Right cardiac atrium (tissue), 5 donors: ENCODE data around the gene TBC1D17. TPM values are rescaled to one million over a fixed set of nuclear protein-coding genes. Genes with fewer than 3 reads are reported as not detected.

Experiments
- ATAC-seq, 2 donors: fragments of 200-7000 bp; cut with Tn5 transposase; one replicate each; pipeline versions ENCODE4 v1.8.0 to v1.9.1; 2020; ENCODE audit warnings: moderate library complexity in 2 of 2, mild to moderate bottlenecking in 1 of 2
- DNase-seq, 3 donors: peaks; one replicate each; pipeline ENCODE4 v3.0.0-alpha.2; 2020
- H3K27ac ChIP-seq: one replicate; pipeline ENCODE4 v1.5.1; 2013; ENCODE audit warnings: mild to moderate bottlenecking, low read length, control low read depth, moderate library complexity
- H3K27me3 ChIP-seq: one replicate; pipeline ENCODE4 v1.6.1; 2013; ENCODE audit not compliant: control insufficient read depth, insufficient read depth
- H3K4me1 ChIP-seq: one replicate; pipeline ENCODE4 v1.6.1; 2013; ENCODE audit warnings: low read length; ENCODE audit not compliant: control insufficient read depth, insufficient read depth
- H3K4me3 ChIP-seq: one replicate; pipeline ENCODE4 v1.5.1; 2013; ENCODE audit warnings: low read length, control low read depth
- H3K9me3 ChIP-seq: one replicate; pipeline ENCODE4 v1.6.1; 2013; ENCODE audit warnings: low read length; ENCODE audit not compliant: control insufficient read depth
- WGBS: extraction: QIAGEN DNeasy Blood & Tissue Kit; methylation state at CpG from one replicate; pipeline ENCODE4 v1.1.7; 2013; 5-methylcytosine and 5-hydroxymethylcytosine counted together
- intact Hi-C, 4 donors: fragments of 100-400 bp; cut with DNase I; formaldehyde crosslinking; loops; one replicate each; pipeline versions ENCODE4 v1.11.0 to v1.14.0; 2022 to 2023
- microRNA-seq, 2 donors: library from miRNA; unstranded; fragments of <30 nt; microRNA quantifications; one replicate each; pipeline ENCODE4 v1.2.0, GENCODE V29; 2020 to 2021
- polyA plus RNA-seq: library from polyadenylated mRNA; stranded (reverse); fragments of 200-250 nt; gene quantifications from one replicate; pipeline ENCODE4 v1.2.3, GENCODE V29; 2013
- total RNA-seq, 4 donors: library from RNA; stranded (reverse); fragmentation: NEBNext Ultra II Directional; extraction: Animal tissue kit (Norgen Biotek cat#: 25700); gene quantifications; one replicate each; pipeline ENCODE4 v1.2.1, GENCODE V29; 2021
- donor health status: healthy with polysubstance abuse.
- donor health status: DM: no; HTN: yes; CAD: no.
- donor health status: DM: no; HTN: no; CAD: no.
- donor health status: DM: no; HTN: yes; CAD: no; lungs with severe emphysema.
- donor health status: DM: yes; HTN: yes; CAD: no.

TBC1D17 gene
- total and polyA plus RNA-seq, 5 donors = 35.6 to 45.7 (median 39.5) TPM

GRCh38 chr19:49933643-49934042 is 56.1 kb downstream of the TBC1D17 start:
- WGBS = 90% methylated on average over 8 of the region's 8 CpGs
- H3K4me1 ChIP-seq = no peaks in the 10 kb centered on the region
- intact Hi-C loops = no loop called here
- ATAC-seq (no peak), DNase-seq (no peak)
- no peaks in the 10 kb centered on the region for H3K9me3 ChIP-seq
- H3K4me3 ChIP-seq = no peak overlapping the region
- H3K27me3 ChIP-seq = no peaks in the 10 kb centered on the region
- no peak overlapping the region for H3K27ac ChIP-seq

- WGBS = 72% methylated on average over 5 of the region's 5 CpGs
- no peak overlapping the region for H3K27ac ChIP-seq
- no peak for ATAC-seq
- no peaks in the 10 kb centered on the region for H3K27me3 ChIP-seq
- intact Hi-C loops = loop anchor here in 2 of 4 donors (5.0 kb wide), 1 partner anchor 46 kb away; no protein-coding TSS in a partner anchor
- H3K4me1 ChIP-seq = no peaks in the 10 kb centered on the region
- no peak overlapping the region for H3K4me3 ChIP-seq
- no peaks in the 10 kb centered on the region for H3K9me3 ChIP-seq
- no peak for DNase-seq
These were observed 59.0 kb downstream of the TBC1D17 start for GRCh38 chr19:49936549-49936948.

GRCh38 chr19:49937750-49938381 is 60.4 kb downstream of the TBC1D17 start:
- Histone ChIP-seq H3K4me1 (no peaks in the 10 kb centered on the region), H3K9me3 (no peaks in the 10 kb centered on the region), H3K27ac (no peak overlapping the region), H3K27me3 (no peaks in the 10 kb centered on the region), H3K4me3 (no peak overlapping the region)
- ATAC-seq = peak; percentile 85 to 87
- DNase-seq = peak; percentile 78 to 91 (median 89)
- WGBS = 19% methylated on average over 35 of the region's 35 CpGs
- intact Hi-C loops = loop anchor here (1.0 to 5.0 kb wide), 3 partner anchors 44 to 45 kb away; no protein-coding TSS in a partner anchor

Small RNA genes within 50 kb of the gene (microRNA-seq; reads per million reads assigned to microRNA genes)
- gene MIR4749 (0 to 0.42 reads per million in 2 donors), gene MIR4750 (0 reads per million in 2 donors), gene MIR6800 (0 to 0.42 reads per million in 2 donors)

Other genes starting within 250 kb of the TBC1D17 start
- gene RRAS, start 237.6 kb upstream of the TBC1D17 start, total RNA-seq = 100 to 1,000 TPM in 1 of 4 donors, 10 to 100 TPM in 3; 76.7 to 106 (median 85.3) TPM
- gene RRAS, start 237.6 kb upstream of the TBC1D17 start, polyA plus RNA-seq = 153 TPM
- 10 to 100 TPM; 41.8 to 52.7 (median 42.3) TPM for gene SCAF1, start 235.5 kb upstream of the TBC1D17 start, total RNA-seq
- 23.3 TPM for gene SCAF1, start 235.5 kb upstream of the TBC1D17 start, polyA plus RNA-seq
- gene IRF3, start 211.8 kb upstream of the TBC1D17 start, total RNA-seq = 10 to 100 TPM; 34.1 to 58.0 (median 40.7) TPM
- gene IRF3, start 211.8 kb upstream of the TBC1D17 start, polyA plus RNA-seq = 39.6 TPM
- 10 to 100 TPM in 3 of 4 donors, 1 to 10 TPM in 1; 8.6 to 14.0 (median 12.4) TPM for gene BCL2L12, start 211.8 kb upstream of the TBC1D17 start, total RNA-seq
- 15.1 TPM for gene BCL2L12, start 211.8 kb upstream of the TBC1D17 start, polyA plus RNA-seq
- 100 to 1,000 TPM; 117 to 131 (median 125) TPM for gene PRMT1, start 200.4 kb upstream of the TBC1D17 start, total RNA-seq
- gene PRMT1, start 200.4 kb upstream of the TBC1D17 start, polyA plus RNA-seq = 154 TPM
- under 1 TPM; 0.28 to 0.82 (median 0.44) TPM for gene ADM5, start 188.1 kb upstream of the TBC1D17 start, total RNA-seq
- 0.52 TPM for gene ADM5, start 188.1 kb upstream of the TBC1D17 start, polyA plus RNA-seq
- 1 to 10 TPM; 4.8 to 8.5 (median 5.7) TPM for gene CPT1C, start 186.6 kb upstream of the TBC1D17 start, total RNA-seq
- gene CPT1C, start 186.6 kb upstream of the TBC1D17 start, polyA plus RNA-seq = 4.5 TPM
- 1 to 10 TPM in 3 of 4 donors, under 1 TPM in 1; 0.59 to 1.4 (median 1.2) TPM for gene TSKS, start 114.4 kb upstream of the TBC1D17 start, total RNA-seq
- gene TSKS, start 114.4 kb upstream of the TBC1D17 start, polyA plus RNA-seq = 1.1 TPM
- gene AP2A1, start 110.7 kb upstream of the TBC1D17 start, total RNA-seq = 10 to 100 TPM; 58.8 to 80.7 (median 73.7) TPM
- gene AP2A1, start 110.7 kb upstream of the TBC1D17 start, polyA plus RNA-seq = 50.8 TPM
- gene FUZ, start 64.4 kb upstream of the TBC1D17 start, total RNA-seq = 10 to 100 TPM; 13.2 to 21.3 (median 16.4) TPM
- gene FUZ, start 64.4 kb upstream of the TBC1D17 start, polyA plus RNA-seq = 25.8 TPM
- 10 to 100 TPM; 37.8 to 50.4 (median 43.1) TPM for gene MED25, start 59.4 kb upstream of the TBC1D17 start, total RNA-seq
- gene MED25, start 59.4 kb upstream of the TBC1D17 start, polyA plus RNA-seq = 39.2 TPM
- 100 to 1,000 TPM; 127 to 146 (median 141) TPM for gene PTOV1, start 26.5 kb upstream of the TBC1D17 start, total RNA-seq
- gene PTOV1, start 26.5 kb upstream of the TBC1D17 start, polyA plus RNA-seq = 134 TPM
- gene PNKP, start 10.1 kb upstream of the TBC1D17 start, total RNA-seq = 100 to 1,000 TPM in 1 of 4 donors, 10 to 100 TPM in 3; 38.6 to 144 (median 42.9) TPM
- gene PNKP, start 10.1 kb upstream of the TBC1D17 start, polyA plus RNA-seq = 40.8 TPM
- 10 to 100 TPM; 32.4 to 38.7 (median 36.4) TPM for gene AKT1S1, start 347 bp upstream of the TBC1D17 start, total RNA-seq
- 40.2 TPM for gene AKT1S1, start 347 bp upstream of the TBC1D17 start, polyA plus RNA-seq
- under 1 TPM in 3 of 4 donors, not detected in 1; 0.24 to 0.92 (median 0.60) TPM for gene IL4I1, start 19.2 kb downstream of the TBC1D17 start, total RNA-seq
- 0.29 TPM for gene IL4I1, start 19.2 kb downstream of the TBC1D17 start, polyA plus RNA-seq
- gene ATF5, start 51.5 kb downstream of the TBC1D17 start, total RNA-seq = 10 to 100 TPM in 2 of 4 donors, 1 to 10 TPM in 2; 7.1 to 12.9 (median 9.4) TPM
- gene ATF5, start 51.5 kb downstream of the TBC1D17 start, polyA plus RNA-seq = 16.8 TPM
- 10 to 100 TPM; 25.9 to 34.0 (median 29.7) TPM for gene NUP62, start 51.8 kb downstream of the TBC1D17 start, total RNA-seq
- gene NUP62, start 51.8 kb downstream of the TBC1D17 start, polyA plus RNA-seq = 19.9 TPM
- gene SIGLEC11, start 83.5 kb downstream of the TBC1D17 start, total RNA-seq = 1 to 10 TPM in 3 of 4 donors, under 1 TPM in 1; 0.64 to 1.6 (median 1.3) TPM
- gene SIGLEC11, start 83.5 kb downstream of the TBC1D17 start, polyA plus RNA-seq = 0.86 TPM
- gene VRK3, start 147.7 kb downstream of the TBC1D17 start, total RNA-seq = 10 to 100 TPM; 17.7 to 27.1 (median 24.5) TPM
- gene VRK3, start 147.7 kb downstream of the TBC1D17 start, polyA plus RNA-seq = 15.6 TPM
- gene ZNF473, start 148.3 kb downstream of the TBC1D17 start, total RNA-seq = 1 to 10 TPM; 3.9 to 5.5 (median 5.1) TPM
- 2.1 TPM for gene ZNF473, start 148.3 kb downstream of the TBC1D17 start, polyA plus RNA-seq